Muscle of arm (tissue), 12 donors: Measurements from ENCODE around the gene VEGFA. TPM values are rescaled to one million over a fixed set of nuclear protein-coding genes. Genes with fewer than 3 reads are reported as not detected.

Experiments
- polyA plus RNA-seq, 12 donors: library from polyadenylated mRNA; unstranded; fragments of 120-200 nt; gene quantifications; one replicate each; pipeline ENCODE4 v1.2.1, GENCODE V29; 2013; ENCODE audit not compliant: insufficient read length in 12 of 12

Gene VEGFA
- polyA plus RNA-seq, 12 donors: 53.9 to 123 (median 69.4) TPM; not detected in 1

Other genes with a start within 250 kb of the VEGFA start
- 10 to 100 TPM in 11 of 12 donors, not detected in 1; 22.5 to 39.6 (median 27.7) TPM for gene XPO5, start 194.2 kb upstream of the VEGFA start, polyA plus RNA-seq
- gene POLH, start 194.0 kb upstream of the VEGFA start, polyA plus RNA-seq: 10 to 100 TPM in 9 of 12 donors, 1 to 10 TPM in 2, not detected in 1; 4.0 to 16.1 (median 12.7) TPM
- 10 to 100 TPM in 11 of 12 donors, not detected in 1; 32.1 to 48.0 (median 38.0) TPM for gene GTPBP2, start 140.9 kb upstream of the VEGFA start, polyA plus RNA-seq
- gene MAD2L1BP, start 134.4 kb upstream of the VEGFA start, polyA plus RNA-seq: 10 to 100 TPM in 10 of 12 donors, not detected in 2; 14.6 to 20.6 (median 17.3) TPM
- gene RSPH9, start 125.2 kb upstream of the VEGFA start, polyA plus RNA-seq: 1 to 10 TPM in 2 of 12 donors, under 1 TPM in 8, not detected in 2; 0.33 to 1.2 (median 0.72) TPM
- 10 to 100 TPM in 11 of 12 donors, not detected in 1; 26.7 to 38.0 (median 31.5) TPM for gene MRPS18A, start 82.4 kb upstream of the VEGFA start, polyA plus RNA-seq